Activated T-cell treated with anti-CD3 and anti-CD28 coated beads, Interleukin-2, amount 50 U/mL, for 72 hours (primary cell): ENCODE results near the gene SHISAL2B. TPM values are rescaled to one million over a fixed set of nuclear protein-coding genes. Genes with fewer than 3 reads are reported as not detected.

Source experiments
- ATAC-seq, 2 donors: fragments of 150-1000 bp; cut with Tn5 transposase; replicated peaks in 1 of 2; 2 replicates each; pipeline ENCODE4 v1.10.0; 2021; ENCODE audit warnings: moderate library complexity in 2 of 2, mild to moderate bottlenecking in 1 of 2
- DNase-seq, 2 donors: peaks; one replicate each; pipeline ENCODE4 v3.0.0; 2021 to 2022; ENCODE audit warnings: mixed read lengths in 1 of 2
- H3K27ac Mint-ChIP-seq: one replicate; pipeline ENCODE4 v1.8.0; 2022; ENCODE audit warnings: mild to moderate bottlenecking, moderate library complexity, mixed read lengths
- H3K27me3 Mint-ChIP-seq: one replicate; pipeline ENCODE4 v1.8.0; 2022; ENCODE audit warnings: low read depth, mixed read lengths
- H3K36me3 Mint-ChIP-seq, 2 donors: one replicate each; pipeline ENCODE4 v1.8.0; 2022; ENCODE audit warnings: mixed read lengths in 2 of 2, mild to moderate bottlenecking in 1 of 2; ENCODE audit not compliant: insufficient read depth in 2 of 2
- H3K4me1 Mint-ChIP-seq: one replicate; pipeline ENCODE4 v1.8.0; 2022; ENCODE audit warnings: low read depth, mixed read lengths
- H3K4me3 Mint-ChIP-seq, 2 donors: one replicate each; pipeline ENCODE4 v1.8.0; 2022; ENCODE audit warnings: mild to moderate bottlenecking in 2 of 2, mixed read lengths in 2 of 2, moderate library complexity in 2 of 2
- H3K9me3 Mint-ChIP-seq, 2 donors: one replicate each; pipeline ENCODE4 v1.8.0; 2022; ENCODE audit warnings: mixed read lengths in 2 of 2
- total RNA-seq, 2 donors: library from RNA; stranded (reverse); gene quantifications; one replicate each; pipeline ENCODE4 v1.2.3, GENCODE V29; 2022

The SHISAL2B gene
- total RNA-seq, 2 donors from 2014 or later: not detected

- Mint-ChIP-seq H3K4me3 (peak overlapping the region; percentile 95 to 99), H3K27me3 (no peaks in the 10 kb centered on the region), H3K4me1 (peaks cover 40% of the 10 kb centered on the region), H3K9me3 (no peaks in the 10 kb centered on the region), H3K27ac (peak overlapping the region; percentile 56), H3K36me3 (peaks cover 3 to 7% of the 10 kb centered on the region in 2 donors)
- ATAC-seq (no peak), DNase-seq (no peak)
Measured at GRCh38 chr5:64766941-64767340, 76.6 kb downstream of the SHISAL2B start.

Other genes starting within 250 kb of the SHISAL2B start
- gene RGS7BP, start 184.5 kb upstream of the SHISAL2B start, total RNA-seq: not detected
- gene SREK1IP1, start 78.2 kb downstream of the SHISAL2B start, total RNA-seq: 10 to 100 TPM; 22.9 to 28.7 TPM
- gene CWC27, start 78.4 kb downstream of the SHISAL2B start, total RNA-seq: 10 to 100 TPM; 37.5 to 39.1 TPM